Measurements from ENCODE around the gene AKNA. TPM values are rescaled to one million over a fixed set of nuclear protein-coding genes. Genes with fewer than 3 reads are reported as not detected.

Gene AKNA
- total RNA-seq, 1 experiment from 2014 or later = 29.3 TPM

DNA sequence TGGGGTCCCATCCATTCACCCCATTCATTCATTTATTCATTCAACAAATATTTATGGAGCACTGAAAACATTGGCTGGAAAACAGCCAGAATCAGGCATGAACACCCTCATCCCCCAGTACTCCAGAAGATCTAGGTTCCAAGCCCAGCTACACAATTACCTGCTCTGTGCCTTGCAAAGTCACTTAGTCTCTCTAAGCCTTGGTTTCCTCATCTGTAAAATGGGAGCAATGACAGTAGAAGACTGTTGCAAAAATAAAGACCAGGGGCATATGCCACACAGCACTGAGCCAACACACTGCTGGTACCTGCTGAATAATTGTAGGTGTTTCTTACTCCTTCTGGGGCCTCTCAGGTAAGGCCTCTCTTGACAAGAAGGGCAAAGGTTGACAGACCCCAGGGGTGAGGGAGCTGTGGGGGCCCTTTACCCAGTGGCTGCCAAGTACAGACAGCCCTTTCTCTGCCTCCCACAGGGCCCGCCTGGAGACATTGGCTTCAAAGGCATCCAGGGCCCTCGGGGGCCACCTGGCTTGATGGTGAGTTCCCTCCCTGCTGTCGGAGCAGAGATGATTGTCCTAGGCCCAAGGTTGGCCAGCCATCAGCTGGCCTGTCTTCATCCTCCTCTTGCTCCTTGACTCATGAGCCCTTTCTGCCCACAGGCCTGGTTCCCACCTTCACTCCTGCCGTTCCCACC is 87.5 kb downstream of the AKNA start (continued):
- TF ChIP-seq, protein P1, sequence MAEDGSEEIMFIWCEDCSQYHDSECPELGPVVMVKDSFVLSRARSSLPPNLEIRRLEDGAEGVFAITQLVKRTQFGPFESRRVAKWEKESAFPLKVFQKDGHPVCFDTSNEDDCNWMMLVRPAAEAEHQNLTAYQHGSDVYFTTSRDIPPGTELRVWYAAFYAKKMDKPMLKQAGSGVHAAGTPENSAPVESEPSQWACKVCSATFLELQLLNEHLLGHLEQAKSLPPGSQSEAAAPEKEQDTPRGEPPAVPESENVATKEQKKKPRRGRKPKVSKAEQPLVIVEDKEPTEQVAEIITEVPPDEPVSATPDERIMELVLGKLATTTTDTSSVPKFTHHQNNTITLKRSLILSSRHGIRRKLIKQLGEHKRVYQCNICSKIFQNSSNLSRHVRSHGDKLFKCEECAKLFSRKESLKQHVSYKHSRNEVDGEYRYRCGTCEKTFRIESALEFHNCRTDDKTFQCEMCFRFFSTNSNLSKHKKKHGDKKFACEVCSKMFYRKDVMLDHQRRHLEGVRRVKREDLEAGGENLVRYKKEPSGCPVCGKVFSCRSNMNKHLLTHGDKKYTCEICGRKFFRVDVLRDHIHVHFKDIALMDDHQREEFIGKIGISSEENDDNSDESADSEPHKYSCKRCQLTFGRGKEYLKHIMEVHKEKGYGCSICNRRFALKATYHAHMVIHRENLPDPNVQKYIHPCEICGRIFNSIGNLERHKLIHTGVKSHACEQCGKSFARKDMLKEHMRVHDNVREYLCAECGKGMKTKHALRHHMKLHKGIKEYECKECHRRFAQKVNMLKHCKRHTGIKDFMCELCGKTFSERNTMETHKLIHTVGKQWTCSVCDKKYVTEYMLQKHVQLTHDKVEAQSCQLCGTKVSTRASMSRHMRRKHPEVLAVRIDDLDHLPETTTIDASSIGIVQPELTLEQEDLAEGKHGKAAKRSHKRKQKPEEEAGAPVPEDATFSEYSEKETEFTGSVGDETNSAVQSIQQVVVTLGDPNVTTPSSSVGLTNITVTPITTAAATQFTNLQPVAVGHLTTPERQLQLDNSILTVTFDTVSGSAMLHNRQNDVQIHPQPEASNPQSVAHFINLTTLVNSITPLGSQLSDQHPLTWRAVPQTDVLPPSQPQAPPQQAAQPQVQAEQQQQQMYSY (CRISPR knock-in tag; IDR thresholded peaks at IDR 0.05) = no peak
- no peak for TF ChIP-seq PRRX2 (CRISPR knock-in tag; IDR thresholded peaks at IDR 0.05)
- TF ChIP-seq GRHL2 (CRISPR knock-in tag; IDR thresholded peaks at IDR 0.05; ENCODE audit: insufficient replicate concordance, severe bottlenecking) = no peak
- TF ChIP-seq, protein P2, sequence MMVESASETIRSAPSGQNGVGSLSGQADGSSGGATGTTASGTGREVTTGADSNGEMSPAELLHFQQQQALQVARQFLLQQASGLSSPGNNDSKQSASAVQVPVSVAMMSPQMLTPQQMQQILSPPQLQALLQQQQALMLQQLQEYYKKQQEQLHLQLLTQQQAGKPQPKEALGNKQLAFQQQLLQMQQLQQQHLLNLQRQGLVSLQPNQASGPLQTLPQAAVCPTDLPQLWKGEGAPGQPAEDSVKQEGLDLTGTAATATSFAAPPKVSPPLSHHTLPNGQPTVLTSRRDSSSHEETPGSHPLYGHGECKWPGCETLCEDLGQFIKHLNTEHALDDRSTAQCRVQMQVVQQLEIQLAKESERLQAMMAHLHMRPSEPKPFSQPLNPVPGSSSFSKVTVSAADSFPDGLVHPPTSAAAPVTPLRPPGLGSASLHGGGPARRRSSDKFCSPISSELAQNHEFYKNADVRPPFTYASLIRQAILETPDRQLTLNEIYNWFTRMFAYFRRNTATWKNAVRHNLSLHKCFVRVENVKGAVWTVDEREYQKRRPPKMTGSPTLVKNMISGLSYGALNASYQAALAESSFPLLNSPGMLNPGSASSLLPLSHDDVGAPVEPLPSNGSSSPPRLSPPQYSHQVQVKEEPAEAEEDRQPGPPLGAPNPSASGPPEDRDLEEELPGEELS (CRISPR knock-in tag; IDR thresholded peaks at IDR 0.05) = no peak
- no peak for TF ChIP-seq ETV6 (CRISPR knock-in tag; IDR thresholded peaks at IDR 0.05)

DNA sequence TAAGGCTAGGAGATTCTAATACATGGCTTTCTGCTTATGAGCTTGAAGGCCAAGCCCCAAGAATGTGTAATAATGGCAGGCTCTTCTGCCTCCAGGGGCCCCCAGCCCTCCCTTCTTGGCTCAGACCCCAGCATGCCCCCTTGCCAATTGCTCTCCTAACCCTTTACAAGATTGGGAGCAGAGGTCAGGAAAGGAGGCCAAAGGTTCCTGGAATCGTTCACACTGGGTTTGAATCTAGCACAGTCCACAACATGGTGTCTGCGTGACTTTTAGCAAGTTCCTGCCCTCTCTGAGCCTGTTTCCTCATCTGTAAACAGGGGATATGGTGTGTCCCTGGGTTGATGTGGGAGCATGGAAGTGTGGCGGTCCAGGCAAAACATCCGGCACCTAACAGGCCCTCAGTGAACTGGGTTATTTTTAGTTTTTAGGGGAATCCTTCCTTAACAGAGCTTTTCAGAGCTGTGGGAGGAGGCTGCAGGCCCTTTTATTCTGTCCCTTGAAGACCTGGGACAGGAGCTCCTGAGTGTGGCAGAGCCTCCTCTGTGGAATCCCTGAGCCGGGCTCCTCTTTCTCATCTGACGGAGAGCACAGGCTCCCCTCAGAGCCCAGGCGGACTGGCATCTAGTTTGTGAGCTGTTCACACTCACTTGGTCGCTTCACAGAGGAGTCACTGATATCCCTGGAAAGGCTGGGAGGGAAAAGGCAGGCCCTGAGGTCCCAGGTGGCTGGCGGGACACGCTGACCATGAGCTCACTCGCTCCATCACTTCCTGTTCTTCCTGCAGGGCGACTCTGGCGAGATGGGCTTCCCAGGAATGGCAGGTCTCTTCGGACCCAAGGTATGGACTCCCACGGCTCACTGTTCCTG is 88.3 kb downstream of the AKNA start:
- H3K27ac Mint-ChIP-seq = no peak overlapping the region
- no peaks in the 10 kb centered on the region for H3K4me1 Mint-ChIP-seq
- ChIA-PET CTCF (interaction anchor here (1.2 to 2.0 kb wide), 4 partner anchors 8 to 217 kb away, joined by 3 to 12 read pairs (median 8); no protein-coding TSS in a partner anchor), POLR2A (no interaction called here)
- DNase-seq (ENCODE audit: low spot score) = no peak
- TF ChIP-seq ATF2 (CRISPR knock-in tag; IDR thresholded peaks at IDR 0.05; ENCODE audit: borderline replicate concordance, low read depth) (no peak), FOXK1 (CRISPR knock-in tag; IDR thresholded peaks at IDR 0.05) (no peak), AFF4 (CRISPR knock-in tag; IDR thresholded peaks at IDR 0.05; ENCODE audit: borderline replicate concordance) (no peak), FOXP1 (CRISPR knock-in tag; IDR thresholded peaks at IDR 0.05; ENCODE audit: borderline replicate concordance) (no peak)
- H3K9me3 Mint-ChIP-seq = peaks cover 17% of the 10 kb centered on the region
- H3K4me3 Mint-ChIP-seq = no peak overlapping the region
- peaks cover 50% of the 10 kb centered on the region for H3K36me3 Mint-ChIP-seq
- no peaks in the 10 kb centered on the region for H3K27me3 Mint-ChIP-seq (ENCODE audit: low read depth)
- no peak for ATAC-seq

DNA sequence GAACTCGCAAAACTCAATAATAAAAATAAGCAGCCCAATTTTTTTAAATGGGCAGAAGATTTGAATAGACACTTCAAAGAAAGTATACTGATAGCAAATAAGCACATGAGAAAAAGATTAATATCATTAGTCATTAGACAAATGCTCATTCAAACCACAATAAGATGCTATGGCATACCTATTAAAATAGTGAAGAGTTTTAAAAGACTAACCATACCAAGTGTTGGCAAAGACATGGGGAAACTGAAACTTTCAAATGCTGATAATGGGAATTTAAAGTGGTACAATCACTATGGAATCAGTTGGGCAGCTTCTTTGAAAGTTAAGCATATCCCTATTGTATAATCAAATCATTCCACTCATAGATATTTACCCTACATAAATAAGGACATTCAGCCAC is 91.4 kb downstream of the AKNA start:
- DNase-seq (ENCODE audit: low spot score) (no peak), ATAC-seq (no peak)
- ChIA-PET CTCF (no interaction called here), POLR2A (no interaction called here)
- Mint-ChIP-seq H3K27ac (no peak overlapping the region), H3K4me1 (no peaks in the 10 kb centered on the region), H3K9me3 (peaks cover 27% of the 10 kb centered on the region), H3K4me3 (no peak overlapping the region), H3K36me3 (peaks cover 70% of the 10 kb centered on the region), H3K27me3 (ENCODE audit: low read depth) (no peaks in the 10 kb centered on the region)
- no peak for TF ChIP-seq USF2 (CRISPR knock-in tag; IDR thresholded peaks at IDR 0.05)
- no peak for TF ChIP-seq NFYB (CRISPR knock-in tag; conservative IDR thresholded peaks at IDR 0.05; ENCODE audit: low read depth)
- TF ChIP-seq ZNF138 (CRISPR knock-in tag; conservative IDR thresholded peaks at IDR 0.05) = no peak
- TF ChIP-seq ATF1 (CRISPR knock-in tag; IDR thresholded peaks at IDR 0.05) = no peak
- no peak for TF ChIP-seq KAT7 (CRISPR knock-in tag; IDR thresholded peaks at IDR 0.05; ENCODE audit: borderline replicate concordance)
- TF ChIP-seq, protein P1 (CRISPR knock-in tag; IDR thresholded peaks at IDR 0.05) = no peak
